Mammary epithelial cell (primary cell): ENCODE data around the gene MRPS35.

Experiments
- CTCF ChIP-seq, 2 donors: IDR thresholded peaks in 1 of 2; conservative IDR thresholded peaks in 1 of 2; 2 replicates each; pipeline ENCODE4 v1.5.1; 2011 to 2012; ENCODE audit warnings: inconsistent platforms in 2 of 2, low read length in 2 of 2, mild to moderate bottlenecking in 2 of 2, control low read depth in 1 of 2, low read depth in 1 of 2; ENCODE audit not compliant: insufficient read depth in 1 of 2; ENCODE audit errors: extremely low read depth in 1 of 2
- EZH2 ChIP-seq: IDR thresholded peaks from 2 replicates; pipeline ENCODE4 v1.6.1; 2012; ENCODE audit warnings: low read length, inconsistent platforms, borderline replicate concordance

- TF ChIP-seq EZH2 (no peak), CTCF (conservative IDR thresholded peaks at IDR 0.05 in 1 of 2, IDR thresholded peaks at IDR 0.05 in 1 of 2; ENCODE audit: extremely low read depth in 1 of 2, insufficient read depth in 1 of 2, low read depth in 1 of 2, low read length in 2 of 2) (no peak)
These were observed 40.9 kb downstream of the MRPS35 start for GRCh38 chr12:27751386-27752047.
